Measurements from ENCODE around the gene DUSP6. TPM values are rescaled to one million over a fixed set of nuclear protein-coding genes. Genes with fewer than 3 reads are reported as not detected.

The DUSP6 gene
- total and polyA plus RNA-seq, 10 of the 15 experiments (the other 5 are each of a cell fraction or from before 2014, with no cell fraction given): 0.02 to 0.69 (median 0.07) TPM; not detected in 1

- TF ChIP-seq TCF3 (IDR thresholded peaks at IDR 0.05; ENCODE audit: borderline replicate concordance, insufficient read depth, low read depth, low read length) (no peak), KAT2A (conservative IDR thresholded peaks at IDR 0.05; ENCODE audit: control insufficient read depth, low read depth, low read length) (no peak), CHD4 (IDR thresholded peaks at IDR 0.05) (no peak), IRF3 (IDR thresholded peaks at IDR 0.05) (no peak), SIX5 (IDR thresholded peaks at IDR 0.05; ENCODE audit: low read depth, low read length, severe bottlenecking) (no peak), CTCF (IDR thresholded peaks at IDR 0.05 in 2 of 3, conservative IDR thresholded peaks at IDR 0.05 in 1 of 3; ENCODE audit: control insufficient read depth in 2 of 3, extremely low read depth in 1 of 3, insufficient read depth in 1 of 3, low read depth in 3 of 3, low read length in 3 of 3) (no peak), FOXM1 (IDR thresholded peaks at IDR 0.05; ENCODE audit: low read depth, low read length) (no peak)
These were observed 31.9 kb upstream of the DUSP6 start (continued) for GRCh38 chr12:89384050-89384758.

GRCh38 chr12:89383235-89384049, 31.1 kb upstream of the DUSP6 start:
- Histone ChIP-seq H3K4me3 (no peak overlapping the region), H3K27ac (ENCODE audit: control insufficient read depth, insufficient read depth) (no peak overlapping the region), H3K27me3 (replicated peaks in 1 of 2; ENCODE audit: control insufficient read depth in 2 of 2, insufficient read depth in 2 of 2, low read length in 1 of 2) (no peaks in the 10 kb centered on the region), H3K4me1 (ENCODE audit: control insufficient read depth, insufficient read depth, low read length) (no peaks in the 10 kb centered on the region), H3K4me2 (ENCODE audit: control insufficient read depth, insufficient read depth) (no peak overlapping the region), H3K9me3 (replicated peaks; ENCODE audit: control insufficient read depth, insufficient read depth, low read length) (no peaks in the 10 kb centered on the region), H3K9ac (ENCODE audit: control insufficient read depth, insufficient read depth, low read length) (no peak overlapping the region), H4K20me1 (ENCODE audit: control insufficient read depth, insufficient read depth) (no peaks in the 10 kb centered on the region), H3K36me3 (ENCODE audit: control insufficient read depth in 2 of 2, insufficient read depth in 2 of 2, low read length in 1 of 2) (no peaks in the 10 kb centered on the region), H3K79me2 (ENCODE audit: control insufficient read depth, insufficient read depth, low read length) (no peaks in the 10 kb centered on the region), H2AFZ (ENCODE audit: control insufficient read depth, low read depth, low read length) (no peak overlapping the region)
- TF ChIP-seq MYC (IDR thresholded peaks at IDR 0.05; ENCODE audit: insufficient read depth, insufficient read length, insufficient replicate concordance, low read length, severe bottlenecking) (no peak), BMI1 (IDR thresholded peaks at IDR 0.05; ENCODE audit: borderline replicate concordance) (no peak), SREBF2 (IDR thresholded peaks at IDR 0.05; ENCODE audit: low read length) (no peak), PBX3 (IDR thresholded peaks at IDR 0.05; ENCODE audit: insufficient replicate concordance, low read depth, low read length) (no peak), TAF1 (IDR thresholded peaks at IDR 0.05; ENCODE audit: borderline replicate concordance, low read depth, low read length) (no peak), SRF (IDR thresholded peaks at IDR 0.05; ENCODE audit: low read depth in 2 of 2, low read length in 2 of 2) (no peak), USF2 (IDR thresholded peaks at IDR 0.05; ENCODE audit: borderline replicate concordance, low read depth, low read length) (no peak), ZSCAN29 (IDR thresholded peaks at IDR 0.05) (no peak)
- FAIRE-seq (no peak), DNase-seq (ENCODE audit: low read depth, low spot score) (no peak), ATAC-seq (no peak)
- in situ Hi-C loops (cut with MboI): no loop called here
- WGBS (ENCODE audit: insufficient coverage, insufficient replicate concordance, low lambda C conversion rate, missing lambda C conversion rate): 50% methylated on average over 6 of the region's 6 CpGs
- ChIA-PET SMC1A (ENCODE audit: uncharacterized antibody, unreplicated experiment) (no interaction called here), RAD21 (ENCODE audit: unreplicated experiment) (no interaction called here), POLR2A (no interaction called here), CTCF (no interaction called here)
- intact Hi-C loops (cut with micrococcal nuclease; ENCODE audit: unreplicated experiment): no loop called here
- no TSS peak for BruUV-seq (replicated peaks)
